HG03571 (cell line): ENCODE data around the gene CATSPER1.
"Not testable (repeated sequence)": the region's sequence is repeated elsewhere in the genome, so short reads cannot be mapped to it uniquely, and the experiment has no call there.

Experiments used
- ATAC-seq: cut with Tn5 transposase; IDR thresholded peaks from one replicate; pipeline ENCODE4 v1.9.1; 2021; ENCODE audit not compliant: unreplicated experiment

CATSPER1 gene

DNA sequence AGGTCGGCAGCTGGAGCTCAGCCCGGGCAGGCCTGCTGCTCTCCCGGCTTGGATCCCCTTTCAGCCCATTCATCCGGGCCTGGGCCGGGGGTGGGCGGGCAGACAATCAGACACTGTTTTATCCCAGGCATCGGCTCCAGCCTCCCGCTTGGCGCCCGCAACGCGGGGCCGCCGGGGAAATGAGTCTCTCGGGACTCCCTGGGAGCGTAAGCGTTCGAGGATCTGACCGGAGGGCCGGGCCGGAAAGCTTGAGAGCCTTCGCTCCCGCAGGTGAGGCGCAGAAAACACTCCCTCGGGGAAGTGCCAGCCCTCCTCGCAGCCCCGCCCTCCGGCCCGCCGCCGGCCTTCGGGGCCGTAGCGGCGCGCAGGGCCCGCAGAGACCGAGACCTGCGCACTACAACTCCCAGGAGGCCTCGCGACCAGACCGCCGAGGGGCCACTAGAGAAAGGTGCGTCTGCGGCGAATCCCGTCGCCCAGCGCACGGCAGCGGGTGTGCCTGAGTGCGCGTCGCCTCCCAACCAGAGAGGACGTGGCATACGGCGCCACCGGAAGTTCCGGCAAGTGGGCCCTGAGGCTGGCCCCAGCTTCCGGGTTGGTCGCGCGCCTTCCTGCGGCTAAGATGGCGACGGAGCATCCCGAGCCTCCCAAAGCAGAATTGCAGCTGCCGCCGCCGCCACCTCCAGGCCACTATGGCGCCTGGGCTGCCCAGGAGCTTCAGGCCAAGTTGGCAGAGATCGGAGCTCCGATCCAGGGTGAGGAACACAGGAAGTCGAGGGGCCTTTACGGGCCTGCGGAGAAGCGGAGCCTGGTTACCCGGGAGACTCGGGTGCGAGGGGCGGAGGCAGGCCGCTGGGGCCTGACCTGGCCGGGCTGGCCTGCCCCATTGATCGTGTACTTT is 25.7 kb upstream of the CATSPER1 start, which contains the start of gene SF3B2:
TSS of gene SF3B2 (plus strand) at position 599 of the 898 bp plus-strand sequence. CDS start at position 620, 21 bp downstream.
- ATAC-seq = peak; percentile 92

DNA sequence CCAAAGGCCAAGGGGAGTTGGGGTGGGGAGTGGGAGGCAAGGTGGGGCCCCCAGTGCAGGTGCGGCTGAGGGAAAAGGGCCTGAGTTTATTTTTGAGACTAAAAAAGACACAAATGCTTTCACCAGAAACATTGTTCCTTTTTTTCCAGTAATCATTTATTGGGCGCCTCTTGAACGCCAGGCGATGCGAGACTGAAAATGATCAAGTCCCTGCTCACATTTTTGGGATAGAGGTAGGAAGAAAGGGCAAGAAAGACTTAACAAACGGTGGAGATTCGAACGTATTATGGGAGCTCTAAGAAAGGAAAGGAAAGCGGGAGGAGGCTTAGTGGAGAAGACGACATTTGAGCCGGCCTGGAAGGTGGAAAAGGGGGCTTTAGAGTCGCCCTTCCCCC is 25.1 kb upstream of the CATSPER1 start:
- ATAC-seq = no peak

DNA sequence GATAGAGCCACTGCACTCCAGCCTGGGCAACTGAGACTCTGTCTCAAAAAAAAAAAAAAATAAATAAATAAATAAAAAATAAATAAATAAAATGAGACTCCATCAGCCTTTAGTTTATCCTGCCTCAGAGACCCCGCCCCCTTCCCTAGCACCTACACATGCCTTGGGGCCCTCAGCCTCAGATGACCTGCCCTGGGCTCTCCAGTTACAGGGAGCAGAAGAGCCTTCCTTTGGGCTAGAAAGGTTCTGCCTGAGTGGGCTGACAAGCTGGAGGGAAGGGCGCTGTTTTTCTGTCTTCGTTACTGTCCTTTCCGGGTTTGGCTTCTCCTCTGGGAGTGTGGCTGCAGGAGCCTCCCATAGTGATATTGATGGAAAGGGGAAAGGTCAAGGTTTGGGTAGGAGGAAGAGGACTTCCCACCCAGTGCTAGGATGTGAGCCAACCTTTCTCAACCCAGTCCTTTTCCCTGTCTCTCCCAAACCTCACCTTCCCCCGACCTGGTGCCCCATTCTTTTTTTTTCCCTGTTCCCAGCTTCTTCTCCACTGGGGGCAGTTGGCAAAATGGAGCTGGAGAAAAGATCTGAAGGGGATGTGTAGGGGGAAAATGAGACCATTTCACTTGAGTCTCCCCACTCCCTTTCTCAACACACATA is 24.4 kb upstream of the CATSPER1 start:
- no peak for ATAC-seq

GRCh38 chr11:66048547-66049323 is 22.5 kb upstream of the CATSPER1 start, which contains the start of gene GAL3ST3:
GAL3ST3 (minus strand) TSS chr11:66049161; CDS start chr11:66045415, 3,746 bp downstream.
- ATAC-seq = no peak

DNA sequence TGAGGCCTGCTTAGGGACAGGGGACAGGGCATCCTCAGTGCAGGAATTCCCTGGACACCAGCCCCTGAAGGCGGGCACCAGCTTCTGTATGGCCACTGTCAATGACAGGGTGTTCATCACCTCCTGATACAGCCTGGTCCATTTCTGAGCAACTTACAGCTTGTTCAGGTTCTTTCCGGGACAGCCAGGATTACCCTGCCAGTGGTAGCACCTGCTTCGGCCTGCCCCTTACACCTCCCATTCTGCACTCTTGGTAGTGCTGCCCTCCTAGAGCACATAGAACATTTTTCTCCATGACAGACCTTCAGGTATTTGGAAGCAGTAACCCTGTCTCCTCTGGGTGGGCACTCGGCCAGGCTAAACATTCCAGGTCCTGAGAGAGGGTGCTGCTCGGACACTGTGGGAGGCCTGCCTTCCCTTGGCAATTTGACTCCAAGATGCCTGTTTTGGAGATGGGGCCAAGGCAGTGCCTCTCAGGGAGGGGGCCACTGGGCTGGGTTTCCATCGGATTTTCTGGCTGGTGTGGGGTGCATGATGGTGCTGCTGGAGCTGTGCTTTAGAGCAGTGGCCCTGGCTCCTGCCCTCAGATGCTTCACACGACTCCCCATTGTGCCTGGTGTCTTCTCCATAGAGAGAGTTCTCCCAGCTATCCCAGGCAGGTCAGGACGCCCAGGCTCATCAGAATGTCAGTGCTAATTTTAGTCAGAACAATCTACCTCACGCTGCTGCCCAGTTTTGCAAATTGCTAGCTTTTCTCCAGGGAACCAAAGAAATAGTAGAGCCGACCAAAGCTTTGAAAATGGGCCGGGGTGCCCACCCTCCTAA is 21.5 kb upstream of the CATSPER1 start:
- ATAC-seq = no peak

DNA sequence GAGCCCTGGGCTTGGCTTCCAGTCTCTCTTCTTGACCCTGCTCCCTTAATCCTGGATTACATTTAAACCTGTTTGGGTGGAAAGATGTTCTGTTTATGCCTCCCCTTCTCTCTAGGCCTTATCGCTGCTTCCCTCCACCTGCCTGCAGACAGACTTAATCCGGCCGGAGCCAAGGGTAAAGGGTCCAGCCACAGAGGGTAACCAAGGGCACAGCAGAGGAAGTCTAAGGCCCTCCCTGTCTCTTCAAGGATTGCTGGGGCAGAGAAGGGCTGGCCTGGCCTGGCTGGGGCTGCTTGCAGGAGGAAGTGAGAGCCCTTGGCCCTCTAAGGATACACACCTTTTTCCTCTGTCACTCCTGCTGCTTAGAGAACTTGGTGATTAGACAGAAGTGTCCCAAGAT is 20.6 kb upstream of the CATSPER1 start:
- ATAC-seq = no peak

DNA sequence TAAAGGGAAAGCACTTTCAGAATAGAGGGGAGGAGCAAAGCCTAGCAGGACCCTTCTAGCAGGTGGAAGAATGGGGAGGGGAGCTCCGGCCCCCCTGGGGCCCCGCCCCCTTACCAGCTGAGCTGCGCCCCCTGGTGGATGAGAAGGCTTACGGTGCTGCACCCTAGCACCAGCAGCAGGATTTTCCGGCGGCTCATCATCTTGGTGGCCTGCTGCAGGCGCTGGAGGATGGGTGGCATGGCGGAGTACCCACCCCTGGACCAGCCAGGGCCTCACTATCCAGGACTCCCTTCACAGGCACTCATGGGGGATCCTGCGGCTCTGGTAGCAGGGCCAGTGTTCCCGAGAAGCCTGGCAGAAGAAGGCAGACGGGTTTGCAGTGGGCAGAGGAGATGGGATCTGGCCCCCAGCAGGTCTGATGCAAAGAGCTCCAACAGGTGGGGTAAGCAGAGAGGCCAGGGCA is 18.9 kb upstream of the CATSPER1 start:
- ATAC-seq = no peak

DNA sequence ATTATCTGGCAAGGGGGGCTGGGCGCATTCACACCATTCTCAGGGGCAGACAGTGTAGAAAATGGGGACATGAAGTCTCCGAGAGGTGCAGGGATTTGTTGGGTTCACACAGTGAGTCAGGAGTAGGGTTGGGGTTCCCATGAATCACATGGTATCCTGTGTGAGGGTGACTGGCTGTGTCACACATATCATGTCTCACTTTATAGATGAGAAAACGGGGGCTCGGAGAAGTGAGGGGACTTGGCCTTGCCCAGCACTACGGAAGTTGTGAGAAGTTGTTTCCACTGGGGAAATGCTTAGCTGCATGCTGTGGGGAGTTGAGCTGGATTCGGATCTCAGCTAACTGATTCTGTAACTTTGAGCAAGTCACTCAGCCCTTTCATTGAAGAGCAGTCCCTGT is 18.5 kb upstream of the CATSPER1 start:
- ATAC-seq = no peak

DNA sequence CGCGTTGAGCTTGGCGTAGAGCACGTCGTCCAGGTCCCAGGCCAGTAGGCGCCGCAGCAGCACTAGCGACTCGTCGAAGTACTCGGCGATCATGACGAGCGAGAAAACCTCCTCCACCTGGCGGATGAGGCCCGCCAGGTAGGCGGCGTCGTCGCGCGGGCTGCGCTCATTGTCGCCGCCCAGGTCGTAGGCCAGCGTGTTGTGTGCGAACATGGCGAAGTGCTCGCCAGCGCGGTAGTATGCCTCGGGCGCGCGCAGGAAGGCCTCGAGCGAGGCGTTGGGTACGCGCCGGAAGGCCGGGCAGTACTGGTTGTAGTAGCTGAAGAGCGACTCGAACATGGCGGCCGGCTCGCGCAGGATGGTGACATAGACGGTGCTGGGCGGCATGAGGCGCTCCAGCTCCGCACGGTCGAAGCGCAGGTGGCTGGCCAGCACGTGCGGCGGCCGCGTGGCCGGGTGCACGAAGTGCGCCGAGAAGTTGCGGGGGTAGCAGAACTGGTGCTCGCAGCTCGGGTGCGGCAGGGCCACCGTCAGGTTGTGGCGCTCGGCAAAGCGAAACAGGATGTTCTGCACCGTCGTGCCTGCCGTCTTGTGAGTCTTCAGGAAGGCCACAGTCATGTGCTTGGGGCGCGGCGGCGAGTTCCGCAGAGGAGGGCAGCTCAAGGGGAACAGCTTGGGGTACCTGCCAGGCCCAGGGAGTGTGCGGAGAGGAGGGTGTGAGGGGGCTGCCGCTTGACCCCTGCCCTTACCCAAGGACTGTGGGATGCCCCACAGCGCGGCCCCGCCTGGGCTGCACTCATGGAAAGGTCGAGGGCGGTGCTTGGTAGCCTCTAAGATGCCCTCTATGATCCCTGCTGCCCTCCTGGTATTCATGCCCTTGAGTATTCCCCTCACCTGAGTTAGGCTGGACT is 17.0 kb upstream of the CATSPER1 start:
- no peak for ATAC-seq

DNA sequence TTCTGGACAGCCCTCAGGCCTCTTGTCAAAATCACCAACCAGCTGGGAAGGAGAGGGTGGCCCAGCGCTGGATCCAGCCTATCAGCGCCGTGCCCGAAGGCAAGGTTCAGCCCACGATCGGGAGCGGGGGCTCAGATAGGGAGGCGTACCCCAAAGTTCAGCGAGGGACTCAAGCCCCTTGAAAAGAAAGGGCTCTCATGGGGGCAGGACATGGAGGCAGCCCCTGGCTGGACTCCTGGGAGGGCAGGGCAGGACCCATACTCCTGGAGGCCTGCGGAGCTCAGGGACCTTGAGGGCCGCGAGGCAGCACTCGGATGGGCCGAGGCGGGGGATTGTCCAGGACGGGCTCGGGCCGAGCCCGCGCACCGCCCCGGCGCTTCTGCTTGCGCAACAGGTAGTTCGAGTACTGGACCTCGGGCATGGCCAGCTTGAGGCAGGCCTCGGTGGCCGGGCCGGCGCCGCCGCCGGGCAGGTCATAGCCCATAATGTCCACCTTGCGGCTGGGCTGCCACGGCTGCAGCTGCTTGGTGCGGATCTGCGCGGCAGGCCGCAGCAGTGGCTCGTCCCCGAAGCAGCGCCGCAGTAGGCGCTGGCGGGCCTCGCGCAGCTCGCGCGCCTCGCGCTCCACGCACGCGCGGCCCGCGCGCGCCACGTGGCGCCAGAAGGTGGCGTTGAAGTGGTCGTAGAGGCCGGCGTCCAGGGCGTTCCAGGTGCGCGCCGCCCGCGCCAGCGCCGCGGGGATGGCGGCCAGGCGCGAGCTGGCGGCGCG is 16.1 kb upstream of the CATSPER1 start:
- ATAC-seq = no peak

- no peak for ATAC-seq
These were observed 13.5 kb upstream of the CATSPER1 start for GRCh38 chr11:66039765-66040164.

DNA sequence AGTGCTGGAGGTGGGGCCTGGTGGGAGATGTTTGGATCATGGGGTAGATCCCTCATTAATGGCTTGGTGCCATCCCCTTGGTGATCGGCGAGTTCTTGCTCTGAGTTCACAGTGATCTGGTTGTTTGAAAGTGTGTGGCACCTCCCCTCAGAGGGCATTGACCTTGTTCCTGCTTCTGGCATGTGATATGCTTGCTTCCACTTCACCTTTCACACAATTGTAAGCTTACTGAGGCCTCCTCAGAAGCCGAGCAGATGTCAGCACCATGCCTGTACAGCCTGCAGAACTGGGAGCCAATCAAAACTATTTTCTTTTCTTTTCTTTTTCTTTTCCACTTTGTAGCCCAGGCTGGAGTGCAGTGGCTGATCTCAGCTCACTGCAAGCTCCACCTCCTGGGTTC is 11.0 kb upstream of the CATSPER1 start:
- no peak for ATAC-seq

DNA sequence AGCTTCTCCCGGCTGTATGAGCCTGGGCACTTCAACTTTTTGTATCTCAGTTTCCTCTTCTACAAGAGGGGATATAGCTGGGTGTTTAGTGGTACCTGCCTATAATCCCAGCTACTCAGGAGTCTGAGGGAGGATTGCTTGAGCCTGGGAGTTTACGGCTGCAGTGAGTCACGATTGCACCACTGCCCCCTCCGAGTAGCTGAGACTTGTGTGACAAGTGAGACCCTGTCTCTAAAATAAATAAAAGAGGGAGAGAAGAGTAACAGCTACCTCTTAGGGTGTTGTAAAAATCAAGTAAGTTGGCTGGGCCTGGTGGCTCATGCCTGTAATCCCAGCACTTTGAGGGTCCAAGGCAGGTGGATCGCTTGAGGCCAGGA is 10.0 kb upstream of the CATSPER1 start:
- no peak for ATAC-seq

DNA sequence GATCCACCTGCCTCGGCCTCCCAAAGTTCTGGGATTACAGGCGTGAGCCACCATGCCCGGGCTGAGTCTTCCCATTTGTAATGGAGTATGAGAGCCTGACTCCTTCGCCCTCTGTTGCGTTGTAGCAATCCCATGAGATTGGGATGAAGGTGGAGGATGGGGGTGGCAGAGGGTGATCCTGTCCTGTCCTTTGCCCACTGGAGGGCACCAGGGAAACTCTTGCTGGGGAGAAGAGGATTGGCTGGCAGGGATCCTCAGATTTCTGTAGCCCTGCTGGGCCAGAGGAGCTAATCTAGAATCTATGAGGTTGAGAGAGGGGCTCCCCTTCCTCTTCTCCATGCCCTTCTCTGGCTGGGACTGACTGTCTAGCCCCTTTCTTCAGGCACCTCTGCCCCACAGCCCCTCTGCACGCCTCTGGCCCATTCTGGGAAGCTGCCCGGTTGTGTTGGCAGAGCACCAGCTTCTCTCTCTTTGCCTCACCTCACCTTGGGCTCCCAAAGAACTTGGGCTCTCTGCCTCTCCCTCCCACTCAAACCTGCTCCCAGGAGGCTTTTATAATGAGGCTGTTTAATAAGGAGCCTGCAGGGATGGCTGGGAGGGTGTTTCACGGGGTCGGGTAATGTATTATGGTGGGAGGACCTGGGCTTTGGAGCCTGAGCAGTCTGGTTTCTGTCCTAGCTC is 9.5 kb upstream of the CATSPER1 start:
- ATAC-seq = no peak

GRCh38 chr11:66032957-66033735 is 6.9 kb upstream of the CATSPER1 start:
- no peak for ATAC-seq

- not testable (repeated sequence) for ATAC-seq
These were observed 3.2 kb downstream of the CATSPER1 start for GRCh38 chr11:66023186-66023440.

GRCh38 chr11:66022401-66023185 is 3.7 kb downstream of the CATSPER1 start:
- ATAC-seq = no peak
